Measurements from ENCODE around the gene CALML5.

CALML5 gene

GRCh38 chr10:5499493-5500140, at the start of gene CALML5:
Gene CALML5, minus strand, starts transcription at chr10:5499570. Its CDS starts 132 bp downstream, at chr10:5499438.
- DNase-seq (ENCODE audit: low spot score), result no peak

GRCh38 chr10:5547931-5548660, 48.7 kb upstream of the CALML5 start:
- no peak for DNase-seq (ENCODE audit: low spot score)

GRCh38 chr10:5547681-5547930, 48.2 kb upstream of the CALML5 start:
- DNase-seq (ENCODE audit: low spot score), result no peak

- no peak for DNase-seq (ENCODE audit: low spot score)
These were observed 47.7 kb upstream of the CALML5 start for GRCh38 chr10:5546891-5547680.

GRCh38 chr10:5545778-5546710, 46.7 kb upstream of the CALML5 start:
- no peak for DNase-seq (ENCODE audit: low spot score)

- DNase-seq (ENCODE audit: low spot score), result no peak
These were observed 46.0 kb upstream of the CALML5 start for GRCh38 chr10:5545426-5545777.

GRCh38 chr10:5545011-5545410, 45.6 kb upstream of the CALML5 start:
- DNase-seq (ENCODE audit: low spot score), result no peak

GRCh38 chr10:5544216-5544805, 44.9 kb upstream of the CALML5 start:
- no peak for DNase-seq (ENCODE audit: low spot score)

GRCh38 chr10:5543623-5544022, 44.3 kb upstream of the CALML5 start:
- no peak for DNase-seq (ENCODE audit: low spot score)

GRCh38 chr10:5542100-5542499, 42.7 kb upstream of the CALML5 start:
- DNase-seq (ENCODE audit: low spot score), result no peak

- DNase-seq (ENCODE audit: low spot score), result no peak
These were observed 41.5 kb upstream of the CALML5 start for GRCh38 chr10:5540891-5541290.

- DNase-seq (ENCODE audit: low spot score), result no peak
These were observed 40.7 kb upstream of the CALML5 start for GRCh38 chr10:5540080-5540479.

GRCh38 chr10:5538892-5539651, 39.7 kb upstream of the CALML5 start:
- DNase-seq (ENCODE audit: low spot score), result no peak

- no peak for DNase-seq (ENCODE audit: low spot score)
These were observed 39.1 kb upstream of the CALML5 start for GRCh38 chr10:5538446-5538845.

- DNase-seq (ENCODE audit: low spot score), result no peak
These were observed 38.3 kb upstream of the CALML5 start for GRCh38 chr10:5537684-5538083.

GRCh38 chr10:5536486-5537081, 37.2 kb upstream of the CALML5 start:
- DNase-seq (ENCODE audit: low spot score), result no peak

GRCh38 chr10:5534880-5535856, 35.8 kb upstream of the CALML5 start:
- DNase-seq (ENCODE audit: low spot score), result no peak

- DNase-seq (ENCODE audit: low spot score), result no peak
These were observed 34.9 kb upstream of the CALML5 start for GRCh38 chr10:5534051-5534821.
